ENCODE results near the gene IRAG1.

- TF ChIP-seq CTCF (IDR thresholded peaks at IDR 0.05): no peak
- TF ChIP-seq POLR2A (IDR thresholded peaks at IDR 0.05): no peak
Measured at GRCh38 chr11:10657308-10658271, 36.0 kb downstream of the IRAG1 start.
